A549 treated with CpdA at 1 μM for 4 hours (cell line): Measurements from ENCODE around the gene DRP2. TPM values are rescaled to one million over a fixed set of nuclear protein-coding genes. Genes with fewer than 3 reads are reported as not detected.

ENCODE experiments used
- total RNA-seq: library from RNA; stranded (reverse); fragments of 200-300 nt; extraction: Qiagen RNA extraction; gene quantifications from 5 replicates; pipeline ENCODE4 v1.2.3, GENCODE V29; 2022; ENCODE audit warnings: low read depth

Gene DRP2, protein sequence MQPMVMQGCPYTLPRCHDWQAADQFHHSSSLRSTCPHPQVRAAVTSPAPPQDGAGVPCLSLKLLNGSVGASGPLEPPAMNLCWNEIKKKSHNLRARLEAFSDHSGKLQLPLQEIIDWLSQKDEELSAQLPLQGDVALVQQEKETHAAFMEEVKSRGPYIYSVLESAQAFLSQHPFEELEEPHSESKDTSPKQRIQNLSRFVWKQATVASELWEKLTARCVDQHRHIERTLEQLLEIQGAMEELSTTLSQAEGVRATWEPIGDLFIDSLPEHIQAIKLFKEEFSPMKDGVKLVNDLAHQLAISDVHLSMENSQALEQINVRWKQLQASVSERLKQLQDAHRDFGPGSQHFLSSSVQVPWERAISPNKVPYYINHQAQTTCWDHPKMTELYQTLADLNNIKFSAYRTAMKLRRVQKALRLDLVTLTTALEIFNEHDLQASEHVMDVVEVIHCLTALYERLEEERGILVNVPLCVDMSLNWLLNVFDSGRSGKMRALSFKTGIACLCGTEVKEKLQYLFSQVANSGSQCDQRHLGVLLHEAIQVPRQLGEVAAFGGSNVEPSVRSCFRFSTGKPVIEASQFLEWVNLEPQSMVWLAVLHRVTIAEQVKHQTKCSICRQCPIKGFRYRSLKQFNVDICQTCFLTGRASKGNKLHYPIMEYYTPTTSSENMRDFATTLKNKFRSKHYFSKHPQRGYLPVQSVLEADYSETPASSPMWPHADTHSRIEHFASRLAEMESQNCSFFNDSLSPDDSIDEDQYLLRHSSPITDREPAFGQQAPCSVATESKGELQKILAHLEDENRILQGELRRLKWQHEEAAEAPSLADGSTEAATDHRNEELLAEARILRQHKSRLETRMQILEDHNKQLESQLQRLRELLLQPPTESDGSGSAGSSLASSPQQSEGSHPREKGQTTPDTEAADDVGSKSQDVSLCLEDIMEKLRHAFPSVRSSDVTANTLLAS
- 0.16 to 0.30 TPM (median 0.25 TPM) in 5 replicates for total RNA-seq

DNA sequence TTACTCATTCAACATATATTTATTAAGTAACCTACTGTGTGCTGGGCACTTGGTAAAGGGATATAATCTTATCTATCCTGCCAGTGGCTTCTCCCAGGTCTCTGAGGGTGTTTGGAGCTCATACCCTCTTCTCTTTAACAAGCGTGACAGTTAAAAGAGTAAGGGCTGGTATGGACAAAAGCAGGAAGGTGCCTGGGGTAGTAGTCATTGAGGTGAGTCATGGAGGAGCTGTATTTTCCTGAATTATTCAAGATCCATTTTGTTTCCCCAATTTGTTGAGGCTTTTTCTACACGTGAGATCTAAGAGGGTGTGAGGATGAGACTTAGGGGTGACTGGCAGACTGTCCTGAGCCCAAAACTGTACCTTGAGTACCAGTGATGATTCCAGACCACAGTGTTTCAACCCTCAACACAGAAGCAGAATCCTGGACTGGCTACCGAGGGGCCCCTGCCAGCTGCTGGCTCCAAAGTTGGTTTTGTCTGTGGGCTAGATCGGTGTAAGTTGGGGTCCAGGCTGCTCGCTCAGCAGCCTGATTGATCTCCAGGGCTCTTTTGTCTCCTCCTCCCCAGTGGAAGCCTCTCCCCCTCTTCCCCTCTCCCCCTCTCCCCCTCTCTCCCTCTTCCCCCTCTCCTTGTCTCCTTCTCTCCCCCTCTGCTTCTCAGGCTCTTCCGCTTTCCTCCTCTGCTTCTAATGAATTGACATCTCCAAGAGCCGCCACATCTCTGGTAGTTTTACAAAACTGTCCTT is at the start of gene DRP2:
TSS of gene DRP2 (plus strand) at position 671 of the 748 bp plus-strand sequence. CDS start 11,862 bp downstream, outside the sequence.

DNA sequence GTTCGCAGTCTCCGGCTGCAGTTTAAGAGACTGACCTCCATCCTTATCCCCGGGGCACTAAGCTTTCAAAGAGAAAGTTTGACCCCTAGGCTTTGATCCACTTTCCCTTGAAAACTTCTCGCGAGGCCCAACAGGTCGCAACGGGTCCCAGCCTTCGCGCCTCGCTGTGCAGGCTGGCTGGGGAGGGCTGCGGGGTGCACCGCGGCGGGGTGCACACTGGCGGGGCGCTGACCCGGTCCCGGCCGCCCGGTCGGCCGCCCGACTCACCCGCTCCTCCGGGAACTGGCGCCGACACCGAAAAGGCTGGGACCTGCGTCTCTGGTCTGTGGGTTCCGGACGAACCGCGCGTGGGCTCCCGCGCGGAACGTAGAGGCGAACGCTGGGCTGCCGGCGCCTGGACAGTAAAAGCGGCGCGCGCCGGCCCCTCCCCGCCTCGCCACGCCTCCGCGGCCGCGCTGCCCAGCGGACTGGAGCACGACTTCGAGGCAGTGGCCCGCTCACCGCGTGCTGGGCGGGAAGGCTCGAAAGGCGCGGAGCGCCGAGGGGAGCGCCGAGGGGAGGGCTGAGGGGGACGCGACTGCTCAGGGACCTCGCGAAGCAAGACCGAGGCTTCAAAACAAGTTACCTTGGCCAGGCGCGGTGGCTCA is 71.5 kb downstream of the DRP2 start, which contains the start of gene TAF7L:
TSS of gene TAF7L (minus strand) at position 378 of the 647 bp plus-strand sequence. CDS start 3,791 bp downstream, outside the sequence.

Other genes with a start within 250 kb of the DRP2 start
- gene TRMT2B, start 167.7 kb upstream of the DRP2 start, total RNA-seq = 13.3 to 16.4 TPM (median 14.4 TPM) in 5 replicates
- not detected in 5 replicates for gene TMEM35A, start 140.9 kb upstream of the DRP2 start, total RNA-seq
- 10.3 to 13.5 TPM (median 12.1 TPM) in 5 replicates for gene CENPI, start 121.6 kb upstream of the DRP2 start, total RNA-seq
- 0.06 to 0.15 TPM (median 0.09 TPM) in 4 of 5 replicates, not detected in the other for gene TAF7L, start 71.5 kb downstream of the DRP2 start, total RNA-seq
- gene TIMM8A, start 129.0 kb downstream of the DRP2 start, total RNA-seq = 28.0 to 32.1 TPM (median 29.8 TPM) in 5 replicates
- 0.09 to 0.24 TPM (median 0.15 TPM) in 5 replicates for gene BTK, start 166.4 kb downstream of the DRP2 start, total RNA-seq
- 2,377 to 3,392 TPM (median 2,533 TPM) in 5 replicates for gene RPL36A, start 171.2 kb downstream of the DRP2 start, total RNA-seq
- gene GLA, start 188.1 kb downstream of the DRP2 start, total RNA-seq = 192 to 225 TPM (median 199 TPM) in 5 replicates
- 57.2 to 74.9 TPM (median 63.9 TPM) in 5 replicates for gene HNRNPH2, start 188.4 kb downstream of the DRP2 start, total RNA-seq